CD4-positive, alpha-beta T cell treated with Interleukin-2 at 100 ng/mL for 4 hours (primary cell): ENCODE measurements around the gene ATOH8.
A peak's percentile ranks its signal among the peaks of the same experiment; 100 is the strongest.

Experiments
- DNase-seq: peaks from one replicate; pipeline ENCODE4 v3.0.0-alpha.2; 2020; ENCODE audit warnings: low spot score

Gene ATOH8

DNA sequence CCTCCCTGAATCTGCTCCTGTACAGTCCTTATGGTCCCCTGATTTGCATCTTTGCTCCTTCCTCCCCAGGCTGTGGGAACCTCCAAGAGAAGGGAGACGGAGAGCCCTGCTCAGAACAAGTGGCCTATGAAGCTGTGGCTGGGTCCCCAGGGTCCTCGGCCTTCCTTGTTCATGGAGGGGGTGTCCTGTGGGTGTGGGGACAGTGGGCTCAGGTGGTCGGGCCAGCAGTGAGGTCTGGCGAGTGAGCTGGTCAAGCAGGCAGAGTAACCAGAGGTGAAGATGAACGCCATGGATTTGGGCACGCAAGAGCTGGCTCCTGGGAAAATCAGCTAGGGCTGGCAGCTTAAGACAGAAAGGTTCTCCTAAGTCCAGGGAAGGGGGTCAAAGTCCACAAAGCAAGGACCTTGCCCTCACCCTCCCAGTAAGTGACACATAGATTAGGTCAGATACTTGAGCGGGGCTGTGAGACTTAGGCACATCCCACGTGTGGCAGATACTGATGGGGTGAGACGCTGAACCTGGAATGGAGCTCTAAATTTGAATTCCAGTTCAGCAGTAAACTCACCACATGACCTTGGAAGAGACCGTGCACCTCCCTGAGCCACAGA lies 34.8 kb upstream of the ATOH8 start:
- DNase-seq = no peak

DNA sequence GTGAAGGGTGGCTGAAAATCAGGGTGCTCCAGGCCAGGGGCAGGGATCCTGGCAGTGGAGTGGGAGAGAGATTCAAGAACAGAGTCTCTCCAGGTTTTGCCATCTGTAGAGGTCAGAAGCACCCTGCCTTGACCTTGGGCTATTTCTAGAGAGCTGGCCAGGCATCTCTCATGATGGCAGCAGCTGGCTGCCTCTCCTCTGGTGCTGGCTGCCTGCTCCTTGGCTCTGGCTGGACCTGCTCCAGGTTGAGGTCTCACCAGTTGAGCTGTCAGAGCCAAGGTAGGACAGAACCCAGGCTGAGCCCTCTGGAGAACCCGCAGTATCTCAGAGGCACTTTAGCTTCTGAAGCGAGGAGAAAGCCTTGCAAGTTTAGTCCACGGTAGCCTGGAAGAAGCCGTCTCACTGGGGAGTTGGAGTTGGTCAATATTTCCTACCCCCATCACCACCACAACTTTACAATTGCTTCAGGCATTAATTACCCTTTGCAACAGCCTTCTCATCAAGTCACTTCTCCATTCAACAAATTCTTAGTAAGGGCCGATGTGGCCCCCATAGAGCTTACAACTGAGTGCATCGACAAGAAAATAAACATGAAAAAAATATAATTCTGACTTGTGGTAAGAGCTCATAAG lies 34.1 kb upstream of the ATOH8 start:
- no peak for DNase-seq

GRCh38 chr2:85720533-85720932 lies 33.3 kb upstream of the ATOH8 start:
- DNase-seq = no peak

DNA sequence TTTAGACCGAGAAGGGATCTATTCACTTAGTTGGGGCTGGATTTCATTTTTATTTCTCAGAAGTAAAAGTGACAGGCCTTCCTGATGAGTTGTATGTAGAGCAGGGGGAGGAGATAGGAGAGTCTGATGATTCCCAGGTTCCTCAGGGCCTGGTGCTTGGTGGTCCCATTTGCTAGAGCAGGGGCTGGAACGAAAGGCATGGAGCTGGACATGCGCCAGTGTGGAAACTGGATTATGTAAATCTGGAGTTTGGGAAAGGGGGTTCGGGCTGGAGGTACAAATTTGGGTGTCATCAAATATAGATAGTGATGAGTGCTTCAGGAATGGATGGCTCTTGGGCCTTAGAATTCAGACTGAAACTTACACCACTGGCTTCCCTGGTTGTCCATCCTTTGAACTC lies 32.1 kb upstream of the ATOH8 start:
- no peak for DNase-seq

DNA sequence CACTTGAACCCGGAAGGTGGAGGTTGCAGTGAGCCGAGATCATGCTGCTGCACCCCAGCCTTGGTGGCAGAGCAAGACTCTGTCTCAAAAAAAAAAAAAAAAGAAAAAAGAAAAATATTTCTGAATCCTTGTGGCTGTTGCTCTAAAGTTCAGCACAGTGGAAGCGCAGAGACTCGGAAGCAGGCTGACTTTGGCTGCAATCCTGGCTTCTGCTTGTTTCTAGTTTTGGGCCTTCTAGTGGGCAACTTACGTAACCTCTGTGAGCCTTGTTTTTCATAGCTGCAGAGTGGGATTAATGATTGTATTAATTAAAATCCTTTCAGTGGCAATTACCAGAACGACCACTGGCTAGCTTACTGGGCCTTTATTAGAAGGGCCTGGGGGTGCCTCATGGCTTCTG lies 31.3 kb upstream of the ATOH8 start:
- DNase-seq = no peak

GRCh38 chr2:85723707-85724360 lies 30.0 kb upstream of the ATOH8 start:
- DNase-seq = no peak

DNA sequence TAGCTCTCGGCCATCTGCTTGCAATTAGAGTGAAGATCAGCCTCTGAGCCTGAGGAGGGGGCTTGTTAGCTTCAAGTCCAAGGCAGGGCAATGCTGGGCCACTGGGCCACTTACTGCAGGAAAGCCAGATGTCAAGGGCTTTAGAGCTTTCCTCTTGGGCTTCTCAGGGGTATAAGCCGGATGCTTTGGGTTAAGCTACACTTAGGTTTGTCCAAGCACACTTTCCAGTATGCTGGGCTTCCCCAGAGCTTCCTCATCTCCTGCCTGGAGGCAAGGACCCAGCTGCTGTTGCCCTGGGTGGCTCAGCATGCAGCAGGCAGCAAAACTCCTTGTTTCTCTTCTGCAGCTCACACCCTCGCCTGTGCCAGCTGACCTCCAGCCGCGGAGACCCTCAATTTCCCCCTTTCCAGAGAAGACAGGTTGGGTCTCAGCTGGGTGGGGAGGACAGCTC lies 29.0 kb upstream of the ATOH8 start:
- no peak for DNase-seq

DNA sequence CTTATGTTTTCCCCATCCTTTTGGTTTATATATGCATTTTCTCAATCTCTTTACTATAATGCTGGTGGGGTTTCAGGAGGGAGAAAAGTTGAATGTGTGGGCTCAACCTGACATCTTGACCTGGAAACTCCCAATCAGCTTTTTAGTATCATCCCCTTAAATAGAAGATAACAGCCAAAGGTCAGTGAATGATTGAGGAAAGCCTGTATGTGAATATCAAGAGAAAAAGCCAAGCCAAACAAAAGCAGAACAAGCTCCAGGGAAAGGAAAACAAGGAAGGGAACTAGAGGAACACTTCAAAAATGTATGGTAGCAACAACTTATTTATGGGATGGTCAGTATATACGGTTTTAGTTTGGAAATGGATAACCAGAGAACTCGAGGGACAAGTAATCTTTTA lies 28.3 kb upstream of the ATOH8 start:
- DNase-seq = no peak

- no peak for DNase-seq
Measured at GRCh38 chr2:85727798-85728197, 26.0 kb upstream of the ATOH8 start.

GRCh38 chr2:85728342-85728741 lies 25.4 kb upstream of the ATOH8 start:
- no peak for DNase-seq

DNA sequence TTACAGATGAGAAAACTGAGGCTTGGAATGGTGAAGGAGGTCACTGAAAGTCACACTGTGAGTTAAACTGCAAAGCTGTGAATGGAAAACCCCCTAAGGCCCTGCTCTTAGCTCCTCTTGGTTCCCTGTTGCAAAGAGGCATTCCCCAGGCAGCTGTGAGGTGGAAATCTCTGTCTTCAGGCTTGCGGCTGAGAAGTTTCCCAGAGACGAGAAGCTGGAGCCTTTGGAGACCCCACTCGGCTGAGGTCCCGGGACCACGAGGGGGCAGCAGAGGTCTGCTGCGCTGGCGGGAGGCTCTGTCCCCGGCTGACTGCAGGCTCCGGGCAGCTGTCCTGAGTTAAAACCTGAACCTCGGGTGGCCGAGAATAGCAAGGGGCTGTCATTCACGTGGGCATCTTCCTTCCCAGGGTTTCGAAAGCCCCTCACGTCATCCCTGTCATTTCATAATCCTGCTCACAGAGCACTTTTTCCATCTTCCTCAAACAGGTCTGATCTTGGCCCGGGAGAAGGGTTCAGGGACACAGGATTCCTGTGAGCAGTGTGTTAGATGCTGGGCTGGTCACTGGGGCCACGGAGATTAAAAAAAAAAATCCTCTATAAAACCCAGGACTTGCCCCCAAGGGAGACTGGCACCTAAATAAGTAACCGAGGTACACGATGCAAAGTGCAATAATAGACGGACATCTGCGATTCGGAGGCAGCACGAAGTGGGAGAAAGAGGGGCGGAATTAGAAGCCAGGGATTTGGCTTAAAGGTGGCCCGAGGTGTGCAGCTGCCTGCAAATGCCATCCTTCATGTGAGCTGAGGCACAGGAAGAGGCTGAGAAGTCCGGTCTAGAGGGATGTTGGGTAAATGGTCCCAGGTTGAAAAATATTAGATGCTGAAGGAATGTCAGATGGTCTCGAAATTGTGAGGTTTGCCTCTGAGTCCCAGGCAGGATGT lies 24.6 kb upstream of the ATOH8 start:
- peak; percentile 60 for DNase-seq

DNA sequence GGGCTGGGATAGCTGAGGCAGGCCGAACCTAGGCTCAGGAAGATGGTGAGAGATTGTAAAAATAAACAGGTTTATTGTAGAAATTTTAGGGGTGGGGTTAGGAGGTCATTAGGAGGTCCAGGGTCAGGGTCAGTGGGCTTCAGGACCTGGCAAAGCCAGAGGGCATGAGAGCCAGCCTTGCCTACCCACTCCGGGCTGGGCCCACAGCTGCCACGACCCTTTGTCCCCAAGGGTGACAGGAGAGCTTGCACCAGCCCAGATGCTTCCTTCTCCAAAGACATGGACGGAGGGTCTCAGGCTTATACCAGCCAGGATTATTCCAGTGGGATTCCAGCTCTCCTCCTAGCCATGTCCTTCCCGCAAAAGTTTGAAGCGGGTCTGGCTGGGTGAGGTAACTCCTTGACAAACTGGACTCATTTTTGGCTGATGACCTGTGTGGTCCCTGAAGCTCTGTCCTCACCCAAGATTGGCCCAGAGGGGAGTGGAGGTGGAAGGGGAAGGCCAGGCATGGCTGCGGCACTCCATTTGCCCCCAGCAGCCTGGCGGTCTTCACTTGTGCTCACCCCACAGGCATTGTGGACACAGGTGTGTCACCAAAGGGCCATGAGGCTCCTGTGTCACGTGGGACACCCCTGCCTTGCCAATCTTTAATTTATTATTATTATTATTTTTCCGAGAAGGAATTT lies 23.8 kb upstream of the ATOH8 start:
- no peak for DNase-seq

- DNase-seq = no peak
Measured at GRCh38 chr2:85730686-85731230, 23.0 kb upstream of the ATOH8 start.

DNA sequence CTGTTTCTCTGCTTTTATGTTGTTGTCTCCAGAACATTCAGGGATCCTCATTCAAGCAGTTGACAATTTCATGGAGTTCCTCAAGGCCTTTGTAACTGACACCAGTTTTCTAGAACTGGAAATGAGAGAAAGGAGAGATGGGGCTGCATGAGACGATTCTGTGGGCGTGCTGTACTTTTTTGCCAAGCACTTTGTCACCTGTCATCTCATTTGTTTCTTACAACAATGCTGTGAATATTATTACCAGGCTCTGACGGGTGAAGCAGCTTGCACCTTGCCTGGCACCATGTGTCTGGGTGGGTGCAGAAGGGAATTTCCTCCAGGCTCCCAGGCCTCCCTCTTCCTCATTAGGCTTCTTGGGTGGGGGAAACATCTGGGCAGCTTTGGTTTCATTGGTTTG lies 22.2 kb upstream of the ATOH8 start:
- no peak for DNase-seq

GRCh38 chr2:85732467-85733120 lies 21.2 kb upstream of the ATOH8 start:
- DNase-seq = no peak

GRCh38 chr2:85733121-85733960 lies 20.4 kb upstream of the ATOH8 start:
- no peak for DNase-seq

GRCh38 chr2:85734015-85734414 lies 19.8 kb upstream of the ATOH8 start:
- DNase-seq = no peak

GRCh38 chr2:85734942-85735608 lies 18.7 kb upstream of the ATOH8 start:
- no peak for DNase-seq

- no peak for DNase-seq
Measured at GRCh38 chr2:85735691-85736090, 18.1 kb upstream of the ATOH8 start.
